GM19324 (cell line): ENCODE results near the gene LATS2.

ENCODE experiments used
- ATAC-seq: cut with Tn5 transposase; IDR thresholded peaks from one replicate; pipeline ENCODE4 v1.9.1; 2021; ENCODE audit warnings: mild to moderate bottlenecking, moderate library complexity; ENCODE audit not compliant: unreplicated experiment, low FRiP score

The LATS2 gene

GRCh38 chr13:21048901-21049698 lies 12.3 kb downstream of the LATS2 start:
- ATAC-seq: no peak

DNA sequence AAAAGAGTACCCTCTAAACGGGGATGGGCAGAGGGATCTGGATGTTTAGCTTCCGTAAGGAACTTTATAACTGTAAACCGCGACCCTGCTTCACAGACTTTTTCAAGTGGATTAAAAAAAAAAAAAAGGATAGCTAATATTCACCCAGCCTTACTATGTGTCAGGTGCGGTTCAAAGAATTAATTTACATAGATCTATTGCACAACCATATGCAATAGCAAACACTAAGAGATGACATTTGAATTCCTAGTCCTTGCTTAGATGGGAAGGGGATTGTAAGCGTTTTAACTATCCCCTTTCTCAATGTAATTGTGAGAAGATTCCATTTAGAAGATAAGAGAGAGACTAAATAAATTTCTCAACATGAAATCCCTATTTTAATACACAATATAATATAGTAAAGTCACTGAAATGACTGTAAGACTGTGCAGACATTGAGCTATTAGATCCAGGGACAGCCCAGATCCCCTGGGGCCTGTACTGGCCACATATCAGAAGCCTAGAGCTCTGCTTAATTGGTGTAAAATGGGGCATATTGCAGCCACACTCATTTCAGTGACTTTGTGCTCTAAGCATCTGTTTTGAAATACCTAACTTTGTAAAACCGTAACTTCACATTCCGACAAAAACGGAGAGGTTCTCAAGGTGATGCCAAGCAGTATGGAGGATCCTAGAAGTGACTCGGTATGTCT lies 13.6 kb downstream of the LATS2 start:
- no peak for ATAC-seq

DNA sequence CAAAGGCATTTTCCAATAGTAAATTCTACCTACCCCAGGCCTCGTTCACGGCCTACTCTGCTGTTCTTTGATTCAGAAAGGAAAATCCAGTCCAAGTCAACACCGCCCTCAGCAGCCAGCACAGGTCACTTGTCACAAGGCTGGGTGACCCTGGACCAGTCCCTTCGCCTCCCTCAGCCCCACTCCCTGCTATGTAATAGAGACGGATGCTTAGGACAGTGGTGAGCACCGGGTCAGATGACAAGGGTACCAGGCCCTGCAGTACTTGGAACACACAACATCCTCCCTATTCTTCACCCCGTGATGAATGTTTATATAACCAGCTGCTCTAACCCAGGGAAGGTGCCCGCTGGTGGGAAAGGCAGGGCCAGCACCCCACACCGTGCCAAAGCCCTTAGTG lies 14.3 kb downstream of the LATS2 start:
- ATAC-seq: no peak

GRCh38 chr13:21046203-21046602 lies 15.2 kb downstream of the LATS2 start:
- ATAC-seq: no peak

GRCh38 chr13:21045100-21045499 lies 16.3 kb downstream of the LATS2 start:
- ATAC-seq: no peak

- ATAC-seq: no peak
Observed at GRCh38 chr13:21043898-21044297, 17.5 kb downstream of the LATS2 start.

- no peak for ATAC-seq
Observed at GRCh38 chr13:21040120-21040826, 21.1 kb downstream of the LATS2 start.

GRCh38 chr13:21039097-21039800 lies 22.1 kb downstream of the LATS2 start:
- ATAC-seq: no peak

GRCh38 chr13:21037656-21038055 lies 23.7 kb downstream of the LATS2 start:
- ATAC-seq: no peak

GRCh38 chr13:21035498-21035897 lies 25.9 kb downstream of the LATS2 start:
- no peak for ATAC-seq

- no peak for ATAC-seq
Observed at GRCh38 chr13:21034603-21035191, 26.7 kb downstream of the LATS2 start.

DNA sequence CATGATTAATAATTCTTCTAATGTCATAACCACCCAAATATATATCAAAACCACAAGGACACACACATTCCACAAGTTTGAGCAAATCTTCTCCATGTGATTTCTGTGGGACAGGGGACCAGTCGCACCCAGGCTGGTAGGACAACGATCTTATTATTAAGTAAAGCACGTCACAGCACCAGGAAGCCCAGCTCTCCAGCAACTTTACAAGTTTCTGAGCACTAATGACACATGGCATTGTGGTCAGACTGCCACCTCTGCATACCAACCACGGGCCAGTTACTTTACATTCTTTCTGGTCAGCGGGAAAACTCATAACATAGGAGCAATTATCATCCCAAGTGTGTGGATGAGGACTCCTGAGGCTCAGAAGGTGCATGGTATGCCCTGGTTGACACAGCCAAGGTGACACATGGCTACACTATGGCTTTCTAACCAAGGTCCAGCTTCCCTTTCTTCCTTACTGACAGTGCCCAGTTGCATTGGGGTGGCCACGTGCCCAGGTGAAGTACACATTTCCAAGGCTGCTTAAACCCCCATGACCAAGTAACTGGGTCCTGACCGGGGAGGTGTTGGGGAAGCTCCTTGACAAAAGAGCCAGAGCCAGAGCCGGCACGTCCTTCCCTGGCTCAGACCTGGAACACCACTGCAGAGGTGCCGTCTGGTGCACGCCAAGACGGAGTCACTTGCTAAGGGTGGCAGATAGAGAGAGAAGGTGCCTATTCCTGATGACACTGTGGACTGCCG lies 27.4 kb downstream of the LATS2 start:
- ATAC-seq: no peak

GRCh38 chr13:21033212-21033840 lies 28.1 kb downstream of the LATS2 start:
- ATAC-seq: no peak

GRCh38 chr13:21032656-21033055 lies 28.7 kb downstream of the LATS2 start:
- no peak for ATAC-seq

DNA sequence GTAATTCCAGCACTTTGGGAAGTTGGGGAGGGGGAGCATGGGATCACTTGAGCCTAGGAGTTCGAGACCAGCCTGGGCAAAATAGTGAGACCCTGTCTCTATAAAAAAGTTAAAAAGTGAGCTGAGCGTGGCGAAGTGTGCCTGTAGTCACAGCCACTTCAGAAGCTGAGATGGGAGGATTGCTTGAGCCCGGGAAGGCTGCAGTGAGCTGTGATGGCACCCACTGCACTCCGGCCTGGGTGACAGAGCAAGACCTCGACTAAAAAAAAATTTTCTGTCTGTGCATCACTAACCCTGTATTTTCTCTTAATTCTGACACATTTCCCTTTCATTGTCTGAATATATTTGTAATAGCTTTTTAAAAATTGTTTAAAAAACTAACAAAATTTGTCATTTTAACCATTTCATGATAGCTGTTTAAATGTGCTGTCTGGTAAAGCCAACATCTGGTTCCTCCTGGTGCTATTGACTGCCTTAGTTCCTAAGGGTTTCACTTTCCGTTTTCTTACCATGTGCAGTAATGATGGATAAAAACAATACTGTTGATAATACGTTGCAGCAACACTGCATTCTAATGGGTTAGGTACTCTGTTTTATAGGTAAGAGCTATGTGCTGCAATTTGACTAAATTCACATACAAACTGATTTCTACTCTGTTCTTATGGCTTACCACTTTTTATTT lies 29.7 kb downstream of the LATS2 start:
- ATAC-seq: no peak

DNA sequence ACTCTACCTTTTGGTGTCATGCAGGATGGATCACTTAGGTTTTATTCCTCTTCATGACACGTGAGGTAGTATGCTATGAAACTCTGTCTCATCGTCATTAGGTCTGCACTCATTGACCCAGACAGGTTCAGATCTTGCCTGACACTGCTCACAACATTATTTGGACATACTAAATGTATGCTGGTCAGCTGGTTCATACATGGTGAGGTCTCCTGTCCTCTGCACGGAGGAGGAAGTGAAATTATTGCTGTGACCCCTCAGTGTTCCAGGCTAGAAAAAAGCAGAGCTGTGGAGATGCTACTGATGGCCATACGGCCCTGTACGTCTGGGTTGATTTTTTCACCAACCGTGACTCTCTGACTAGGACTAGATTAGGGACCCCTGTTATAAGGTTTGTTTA lies 35.8 kb downstream of the LATS2 start:
- ATAC-seq: no peak

DNA sequence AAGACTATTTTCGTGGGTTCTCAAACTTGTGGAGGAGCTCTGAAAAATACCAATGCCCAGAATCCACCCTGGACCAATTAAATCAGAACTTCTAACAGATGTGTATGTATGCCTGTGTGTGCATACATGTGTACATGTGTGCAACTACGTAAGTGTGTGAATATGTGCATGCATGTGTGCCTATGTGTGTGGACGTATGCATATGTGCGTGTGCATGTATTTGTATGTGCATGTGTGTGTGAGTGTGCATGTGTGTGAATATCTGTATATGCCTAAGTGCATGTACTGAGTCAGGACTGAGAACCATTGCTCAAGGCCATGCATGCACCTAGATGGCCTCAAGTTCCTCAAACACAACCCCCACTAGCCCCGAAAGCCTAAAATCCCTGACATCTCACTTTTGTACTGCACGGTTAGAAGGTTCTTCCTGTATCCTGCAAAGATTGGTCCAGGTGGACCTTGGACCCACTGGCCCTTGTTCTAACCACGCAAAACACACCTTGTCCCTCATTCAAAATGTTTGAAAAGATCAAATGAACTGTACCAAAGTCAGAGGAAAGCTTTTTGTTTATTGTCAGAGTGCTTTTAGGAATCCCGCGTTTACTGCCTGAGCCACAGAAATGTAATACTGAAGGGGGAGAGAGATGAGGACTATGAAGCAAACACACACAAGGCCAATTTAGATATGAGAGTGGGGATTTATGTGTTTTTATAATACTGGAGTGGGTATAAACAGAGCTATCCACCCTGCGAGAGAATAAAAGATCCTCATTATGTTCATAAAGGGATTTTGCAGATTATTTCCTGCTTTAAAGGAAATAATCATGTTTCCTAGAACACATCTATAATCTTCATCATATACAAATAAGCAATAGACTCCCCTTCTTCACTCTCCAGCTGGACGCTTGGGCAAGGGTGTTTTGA lies 39.1 kb downstream of the LATS2 start:
- ATAC-seq: no peak

DNA sequence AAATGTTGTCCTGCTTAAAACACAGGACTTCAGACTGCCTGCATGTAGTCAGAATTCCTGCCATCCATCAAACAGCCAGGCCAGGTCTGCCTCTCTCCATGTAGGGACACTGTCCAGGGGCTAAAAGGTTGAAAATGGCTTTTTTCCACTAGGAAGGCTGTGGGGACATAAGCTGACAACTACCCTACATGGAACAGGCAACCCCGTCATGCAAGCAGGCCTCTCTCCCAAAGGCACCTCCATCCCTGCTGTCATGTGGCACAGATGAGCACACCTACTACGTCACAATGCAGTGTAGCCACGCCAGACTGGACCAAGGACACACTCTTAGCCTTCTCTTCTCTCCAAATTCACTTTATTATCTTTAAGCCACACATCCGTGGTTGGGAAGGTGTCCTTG lies 40.8 kb downstream of the LATS2 start:
- no peak for ATAC-seq
